ENCODE results near the gene PRMT9. TPM values are rescaled to one million over a fixed set of nuclear protein-coding genes. Genes with fewer than 3 reads are reported as not detected.
A peak's percentile ranks its signal among the peaks of the same experiment; 100 is the strongest.

Gene PRMT9
- total and polyA plus RNA-seq, 2 donors (not counting 1 experiment from before 2014, with no cell fraction given): 8.8 to 14.4 TPM

- H3K27me3 ChIP-seq (ENCODE audit: control insufficient read depth, insufficient read depth, low read length): no peaks in the 10 kb centered on the region
- no peaks in the 10 kb centered on the region for H3K36me3 ChIP-seq (ENCODE audit: control insufficient read depth, insufficient read depth, low read length)
- H3K4me3 ChIP-seq (replicated peaks in 1 of 4; ENCODE audit: control extremely low read depth in 1 of 4, insufficient read depth in 1 of 4, low read depth in 3 of 4, low read length in 4 of 4): no peak overlapping the region
- H3K27ac ChIP-seq (ENCODE audit: insufficient read depth, low read length): no peak overlapping the region
- no peaks in the 10 kb centered on the region for H4K20me1 ChIP-seq (ENCODE audit: control insufficient read depth, extremely low read depth, insufficient read depth, low read length)
- no peaks in the 10 kb centered on the region for H3K9me3 ChIP-seq (ENCODE audit: control insufficient read depth, insufficient read depth, low read depth, low read length)
- peak in 1 of 2 donors; percentile 44 for DNase-seq (ENCODE audit: low read depth in 2 of 2)
- H3K4me1 ChIP-seq (ENCODE audit: control insufficient read depth, extremely low read depth, insufficient read depth, low read length): peaks cover 9% of the 10 kb centered on the region
- peak overlapping the region; percentile 32 for H3K4me2 ChIP-seq (ENCODE audit: extremely low read depth, insufficient read depth, low read length)
- TF ChIP-seq CTCF (conservative IDR thresholded peaks at IDR 0.05 in 1 of 2, IDR thresholded peaks at IDR 0.05 in 1 of 2; ENCODE audit: low read depth in 1 of 2, low read length in 2 of 2): no peak
- no peak for TF ChIP-seq EZH2 (IDR thresholded peaks at IDR 0.05; ENCODE audit: low read length, missing control alignments)
- H3K9ac ChIP-seq (ENCODE audit: insufficient read depth, low read length): no peak overlapping the region
- no peak overlapping the region for H2AFZ ChIP-seq (ENCODE audit: low read length)
- H3K79me2 ChIP-seq (ENCODE audit: control insufficient read depth, insufficient read depth, low read length): peaks cover 11% of the 10 kb centered on the region
Measured at GRCh38 chr4:147678106-147678505, 5.9 kb downstream of the PRMT9 start.

- no peak overlapping the region for H2AFZ ChIP-seq (ENCODE audit: low read length)
- no peaks in the 10 kb centered on the region for H4K20me1 ChIP-seq (ENCODE audit: control insufficient read depth, extremely low read depth, insufficient read depth, low read length)
- H3K27ac ChIP-seq (ENCODE audit: insufficient read depth, low read length): no peak overlapping the region
- H3K4me2 ChIP-seq (ENCODE audit: extremely low read depth, insufficient read depth, low read length): no peak overlapping the region
- H3K9me3 ChIP-seq (ENCODE audit: control insufficient read depth, insufficient read depth, low read depth, low read length): no peaks in the 10 kb centered on the region
- no peak overlapping the region for H3K9ac ChIP-seq (ENCODE audit: insufficient read depth, low read length)
- no peak overlapping the region for H3K4me3 ChIP-seq (replicated peaks in 1 of 4; ENCODE audit: control extremely low read depth in 1 of 4, insufficient read depth in 1 of 4, low read depth in 3 of 4, low read length in 4 of 4)
- no peaks in the 10 kb centered on the region for H3K36me3 ChIP-seq (ENCODE audit: control insufficient read depth, insufficient read depth, low read length)
- H3K4me1 ChIP-seq (ENCODE audit: control insufficient read depth, extremely low read depth, insufficient read depth, low read length): peaks cover 7% of the 10 kb centered on the region
- no peaks in the 10 kb centered on the region for H3K79me2 ChIP-seq (ENCODE audit: control insufficient read depth, insufficient read depth, low read length)
- H3K27me3 ChIP-seq (ENCODE audit: control insufficient read depth, insufficient read depth, low read length): no peaks in the 10 kb centered on the region
- DNase-seq (ENCODE audit: low read depth in 2 of 2): peak in 1 of 2 donors; percentile 62
- TF ChIP-seq EZH2 (IDR thresholded peaks at IDR 0.05; ENCODE audit: low read length, missing control alignments): no peak
- no peak for TF ChIP-seq CTCF (conservative IDR thresholded peaks at IDR 0.05 in 1 of 2, IDR thresholded peaks at IDR 0.05 in 1 of 2; ENCODE audit: low read depth in 1 of 2, low read length in 2 of 2)
Measured at GRCh38 chr4:147674496-147674895, 9.5 kb downstream of the PRMT9 start.

GRCh38 chr4:147674073-147674472 lies 9.9 kb downstream of the PRMT9 start:
- H3K27ac ChIP-seq (ENCODE audit: insufficient read depth, low read length): no peak overlapping the region
- no peaks in the 10 kb centered on the region for H3K36me3 ChIP-seq (ENCODE audit: control insufficient read depth, insufficient read depth, low read length)
- no peak overlapping the region for H3K4me3 ChIP-seq (replicated peaks in 1 of 4; ENCODE audit: control extremely low read depth in 1 of 4, insufficient read depth in 1 of 4, low read depth in 3 of 4, low read length in 4 of 4)
- peaks cover 7% of the 10 kb centered on the region for H3K4me1 ChIP-seq (ENCODE audit: control insufficient read depth, extremely low read depth, insufficient read depth, low read length)
- H4K20me1 ChIP-seq (ENCODE audit: control insufficient read depth, extremely low read depth, insufficient read depth, low read length): no peaks in the 10 kb centered on the region
- no peaks in the 10 kb centered on the region for H3K9me3 ChIP-seq (ENCODE audit: control insufficient read depth, insufficient read depth, low read depth, low read length)
- no peaks in the 10 kb centered on the region for H3K27me3 ChIP-seq (ENCODE audit: control insufficient read depth, insufficient read depth, low read length)
- H3K9ac ChIP-seq (ENCODE audit: insufficient read depth, low read length): no peak overlapping the region
- H3K4me2 ChIP-seq (ENCODE audit: extremely low read depth, insufficient read depth, low read length): no peak overlapping the region
- peak; percentile 12 to 59 for DNase-seq (ENCODE audit: low read depth in 2 of 2)
- H3K79me2 ChIP-seq (ENCODE audit: control insufficient read depth, insufficient read depth, low read length): no peaks in the 10 kb centered on the region
- no peak overlapping the region for H2AFZ ChIP-seq (ENCODE audit: low read length)
- TF ChIP-seq EZH2 (IDR thresholded peaks at IDR 0.05; ENCODE audit: low read length, missing control alignments): no peak
- TF ChIP-seq CTCF (conservative IDR thresholded peaks at IDR 0.05 in 1 of 2, IDR thresholded peaks at IDR 0.05 in 1 of 2; ENCODE audit: low read depth in 1 of 2, low read length in 2 of 2): no peak
